ENCODE data around the gene TCEAL1.
"Not testable (repeated sequence)": the region's sequence is repeated elsewhere in the genome, so short reads cannot be mapped to it uniquely, and the experiment has no call there.

The TCEAL1 gene

GRCh38 chrX:103628386-103629317 is at the start of gene TCEAL1:
Gene TCEAL1 (plus strand): TSS chrX:103628975. CDS start chrX:103629917, 942 bp downstream.
- H3K4me1 ChIP-seq (ENCODE audit: insufficient read depth, low read length) = no peaks in the 10 kb centered on the region

GRCh38 chrX:103584596-103584995 is 44.2 kb upstream of the TCEAL1 start:
- Histone ChIP-seq H3K9ac (ENCODE audit: low read depth, low read length) (no peak overlapping the region), H3K27ac (ENCODE audit: low read length) (no peak overlapping the region), H3K4me1 (ENCODE audit: insufficient read depth, low read length) (no peaks in the 10 kb centered on the region; the same call in 1 of the 2 replicates), H3K9me3 (ENCODE audit: insufficient read depth, low read depth, low read length) (no peaks in the 10 kb centered on the region), H3K4me3 (ENCODE audit: low read length) (peak overlapping the region; percentile 88), H3K27me3 (ENCODE audit: insufficient read depth, low read length) (no peaks in the 10 kb centered on the region; the same call in 1 of the 2 replicates), H3K36me3 (ENCODE audit: insufficient read depth, low read depth, low read length) (0 out of 2 replicates have a peak, but pooled peaks cover 10% of the 10 kb centered on the region)

More at GRCh38 chrX:103628386-103629317, at the start of gene TCEAL1:
- Histone ChIP-seq H3K36me3 (ENCODE audit: insufficient read depth, low read depth, low read length) (no peaks in the 10 kb centered on the region), H3K9me3 (ENCODE audit: insufficient read depth, low read depth, low read length) (no peaks in the 10 kb centered on the region), H3K27me3 (ENCODE audit: insufficient read depth, low read length) (no peaks in the 10 kb centered on the region), H3K4me3 (ENCODE audit: low read length) (peak within 1 kb of the TSS; percentile 88), H3K27ac (ENCODE audit: low read length) (no peak within 1 kb of the TSS), H3K9ac (ENCODE audit: low read depth, low read length) (peak within 1 kb of the TSS; percentile 83; the same call in 1 of the 2 replicates)

GRCh38 chrX:103585411-103586313 is 43.1 kb upstream of the TCEAL1 start, which contains the start of gene TCEAL4:
Gene TCEAL4 (plus strand): TSS chrX:103585515. CDS start chrX:103586676, 1,161 bp downstream.
- no peaks in the 10 kb centered on the region; the same call in 1 of the 2 replicates for H3K4me1 ChIP-seq (ENCODE audit: insufficient read depth, low read length)
- H3K9ac ChIP-seq (ENCODE audit: low read depth, low read length) = peak within 1 kb of the TSS; percentile 86
- no peaks in the 10 kb centered on the region; the same call in 1 of the 2 replicates for H3K27me3 ChIP-seq (ENCODE audit: insufficient read depth, low read length)
- no peaks in the 10 kb centered on the region for H3K9me3 ChIP-seq (ENCODE audit: insufficient read depth, low read depth, low read length)
- H3K27ac ChIP-seq (ENCODE audit: low read length) = no peak within 1 kb of the TSS
- peak within 1 kb of the TSS; percentile 88 for H3K4me3 ChIP-seq (ENCODE audit: low read length)
- H3K36me3 ChIP-seq (ENCODE audit: insufficient read depth, low read depth, low read length) = 0 out of 2 replicates have a peak, but pooled peaks cover 10% of the 10 kb centered on the region

GRCh38 chrX:103586314-103586646 is 42.5 kb upstream of the TCEAL1 start:
- no peaks in the 10 kb centered on the region for H3K9me3 ChIP-seq (ENCODE audit: insufficient read depth, low read depth, low read length)
- H3K4me1 ChIP-seq (ENCODE audit: insufficient read depth, low read length) = no peaks in the 10 kb centered on the region; the same call in 1 of the 2 replicates
- no peaks in the 10 kb centered on the region; the same call in 1 of the 2 replicates for H3K27me3 ChIP-seq (ENCODE audit: insufficient read depth, low read length)
- no peak overlapping the region for H3K27ac ChIP-seq (ENCODE audit: low read length)
- H3K36me3 ChIP-seq (ENCODE audit: insufficient read depth, low read depth, low read length) = 0 out of 2 replicates have a peak, but pooled peaks cover 10% of the 10 kb centered on the region
- peak overlapping the region; percentile 88 for H3K4me3 ChIP-seq (ENCODE audit: low read length)
- H3K9ac ChIP-seq (ENCODE audit: low read depth, low read length) = peak overlapping the region; percentile 86

GRCh38 chrX:103586659-103587058 is 42.1 kb upstream of the TCEAL1 start:
- Histone ChIP-seq H3K27ac (ENCODE audit: low read length) (no peak overlapping the region), H3K4me1 (ENCODE audit: insufficient read depth, low read length) (no peaks in the 10 kb centered on the region; the same call in 1 of the 2 replicates), H3K27me3 (ENCODE audit: insufficient read depth, low read length) (no peaks in the 10 kb centered on the region), H3K36me3 (ENCODE audit: insufficient read depth, low read depth, low read length) (0 out of 2 replicates have a peak, but pooled peaks cover 10% of the 10 kb centered on the region), H3K9me3 (ENCODE audit: insufficient read depth, low read depth, low read length) (no peaks in the 10 kb centered on the region), H3K9ac (ENCODE audit: low read depth, low read length) (peak overlapping the region; percentile 86; the same call in 1 of the 2 replicates), H3K4me3 (ENCODE audit: low read length) (peak overlapping the region; percentile 88)

- not testable (repeated sequence) for H3K27me3 ChIP-seq (ENCODE audit: insufficient read depth, low read length); H3K27ac ChIP-seq (ENCODE audit: low read length); H3K9me3 ChIP-seq (ENCODE audit: insufficient read depth, low read depth, low read length); H3K4me3 ChIP-seq (ENCODE audit: low read length); H3K4me1 ChIP-seq (ENCODE audit: insufficient read depth, low read length); H3K9ac ChIP-seq (ENCODE audit: low read depth, low read length)
- 0 out of 2 replicates have a peak, but pooled peaks cover 15% of the 10 kb centered on the region for H3K36me3 ChIP-seq (ENCODE audit: insufficient read depth, low read depth, low read length)
Observed at GRCh38 chrX:103592295-103592694, 36.5 kb upstream of the TCEAL1 start.

- not testable (repeated sequence) for H3K4me1 ChIP-seq (ENCODE audit: insufficient read depth, low read length); H3K9ac ChIP-seq (ENCODE audit: low read depth, low read length); H3K27ac ChIP-seq (ENCODE audit: low read length); H3K4me3 ChIP-seq (ENCODE audit: low read length); H3K9me3 ChIP-seq (ENCODE audit: insufficient read depth, low read depth, low read length); H3K36me3 ChIP-seq (ENCODE audit: insufficient read depth, low read depth, low read length); H3K27me3 ChIP-seq (ENCODE audit: insufficient read depth, low read length)
Observed at GRCh38 chrX:103595202-103595601, 33.6 kb upstream of the TCEAL1 start.

GRCh38 chrX:103607364-103608305 is 21.1 kb upstream of the TCEAL1 start, which contains the start of gene TCEAL3:
Gene TCEAL3 (plus strand): TSS chrX:103607963. CDS start chrX:103609065, 1,102 bp downstream.
- no peak within 1 kb of the TSS for H3K27ac ChIP-seq (ENCODE audit: low read length)

GRCh38 chrX:103608306-103608963 is 20.3 kb upstream of the TCEAL1 start:
- Histone ChIP-seq H3K9ac (ENCODE audit: low read depth, low read length) (peak overlapping the region; percentile 74; the same call in 1 of the 2 replicates), H3K27me3 (ENCODE audit: insufficient read depth, low read length) (0 out of 2 replicates have a peak, but pooled peaks cover 7% of the 10 kb centered on the region), H3K9me3 (ENCODE audit: insufficient read depth, low read depth, low read length) (no peaks in the 10 kb centered on the region), H3K36me3 (ENCODE audit: insufficient read depth, low read depth, low read length) (0 out of 2 replicates have a peak, but pooled peaks cover 3% of the 10 kb centered on the region), H3K27ac (ENCODE audit: low read length) (no peak overlapping the region), H3K4me1 (ENCODE audit: insufficient read depth, low read length) (no peaks in the 10 kb centered on the region), H3K4me3 (ENCODE audit: low read length) (peak overlapping the region; percentile 80)

More at GRCh38 chrX:103607364-103608305, 21.1 kb upstream of the TCEAL1 start, which contains the start of gene TCEAL3:
- Histone ChIP-seq H3K36me3 (ENCODE audit: insufficient read depth, low read depth, low read length) (0 out of 2 replicates have a peak, but pooled peaks cover 3% of the 10 kb centered on the region), H3K4me3 (ENCODE audit: low read length) (peak within 1 kb of the TSS; percentile 80), H3K4me1 (ENCODE audit: insufficient read depth, low read length) (no peaks in the 10 kb centered on the region), H3K9me3 (ENCODE audit: insufficient read depth, low read depth, low read length) (no peaks in the 10 kb centered on the region), H3K27me3 (ENCODE audit: insufficient read depth, low read length) (0 out of 2 replicates have a peak, but pooled peaks cover 7% of the 10 kb centered on the region), H3K9ac (ENCODE audit: low read depth, low read length) (peak within 1 kb of the TSS; percentile 74; the same call in 1 of the 2 replicates)

- H3K27ac ChIP-seq (ENCODE audit: low read length) = no peak overlapping the region
- H3K36me3 ChIP-seq (ENCODE audit: insufficient read depth, low read depth, low read length) = 0 out of 2 replicates have a peak, but pooled peaks cover 3% of the 10 kb centered on the region
- H3K4me3 ChIP-seq (ENCODE audit: low read length) = no peak overlapping the region
Observed at GRCh38 chrX:103610282-103610681, 18.5 kb upstream of the TCEAL1 start.

More at GRCh38 chrX:103610282-103610681, 18.5 kb upstream of the TCEAL1 start:
- no peak overlapping the region for H3K9ac ChIP-seq (ENCODE audit: low read depth, low read length)
- H3K27me3 ChIP-seq (ENCODE audit: insufficient read depth, low read length) = 0 out of 2 replicates have a peak, but pooled peaks cover 7% of the 10 kb centered on the region
- H3K9me3 ChIP-seq (ENCODE audit: insufficient read depth, low read depth, low read length) = no peaks in the 10 kb centered on the region
- H3K4me1 ChIP-seq (ENCODE audit: insufficient read depth, low read length) = no peaks in the 10 kb centered on the region; the same call in 1 of the 2 replicates
